GM12878 (cell line): ENCODE measurements around the gene TCEANC2. TPM values are rescaled to one million over a fixed set of nuclear protein-coding genes. Genes with fewer than 3 reads are reported as not detected.

ENCODE experiments used
- ATAC-seq: fragments of 200-7000 bp; cut with Tn5 transposase; 3 replicates; pipeline ENCODE4 v1.9.1; 2020; ENCODE audit warnings: mild to moderate bottlenecking, moderate library complexity
- BruUV-seq: library from RNA; stranded (reverse); fragments of 400-500 nt; replicated peaks from 2 replicates; lab custom pipeline; 2021; lab: Mats Ljungman, UMichigan
- CTCF ChIA-PET: fragments of 300-600 bp; sonication (Branson Sonifier 250); formaldehyde crosslinking; extraction: SDS; loops from one replicate; lab custom pipeline; 2021; ENCODE audit warnings: inconsistent platforms; lab: Yijun Ruan, JAX
- POLR2A ChIA-PET: fragments of 350-600 bp; formaldehyde crosslinking; extraction: SDS; loops from one replicate; lab custom pipeline; 2021; ENCODE audit warnings: inconsistent platforms; lab: Charles Lee
- RAD21 ChIA-PET: fragments of 300-600 bp; sonication (Branson Sonifier 250); formaldehyde crosslinking; loops from one replicate; lab custom pipeline; 2023; ENCODE audit warnings: antibody characterized with exemption; ENCODE audit not compliant: unreplicated experiment; lab: Charles Lee
- SMC1A ChIA-PET: fragments of 300-600 bp; sonication (Branson Sonifier 250); formaldehyde crosslinking; loops from one replicate; lab custom pipeline; 2023; ENCODE audit not compliant: unreplicated experiment, uncharacterized antibody; lab: Charles Lee
- DNase-seq: peaks from one replicate; pipeline ENCODE4 v3.0.0-alpha.2; 2011; ENCODE audit warnings: low read depth, low spot score
- FAIRE-seq: peaks from 3 replicates; lab custom pipeline; 2011; peaks lifted over from hg19 to GRCh38; lab: Jason Lieb, UNC
- H2AFZ ChIP-seq: 2 replicates; pipeline ENCODE4 v1.6.0; 2011; ENCODE audit warnings: low read depth, low read length, control low read depth; ENCODE audit not compliant: control insufficient read depth
- H3K27ac ChIP-seq: 2 replicates; pipeline ENCODE4 v1.5.1; 2011; ENCODE audit warnings: control low read depth; ENCODE audit not compliant: control insufficient read depth, insufficient read depth
- H3K27me3 ChIP-seq, 2 experiments: replicated peaks in 1 of 2; 2 replicates each; pipeline versions ENCODE4 v1.6.0 to v1.6.1; 2011; ENCODE audit warnings: low read length in 1 of 2; ENCODE audit not compliant: control insufficient read depth in 2 of 2, insufficient read depth in 2 of 2
- H3K36me3 ChIP-seq, 2 experiments: 2 replicates each; pipeline ENCODE4 v1.5.1; 2011; ENCODE audit warnings: low read length in 1 of 2; ENCODE audit not compliant: control insufficient read depth in 2 of 2, insufficient read depth in 2 of 2
- H3K4me1 ChIP-seq: 2 replicates; pipeline ENCODE4 v1.6.1; 2011; ENCODE audit warnings: mild to moderate bottlenecking, low read length, moderate library complexity, mixed read lengths; ENCODE audit not compliant: control insufficient read depth, insufficient read depth
- H3K4me2 ChIP-seq: 2 replicates; pipeline ENCODE4 v1.6.0; 2011; ENCODE audit warnings: control low read depth; ENCODE audit not compliant: control insufficient read depth, insufficient read depth
- H3K4me3 ChIP-seq: fragments of 200-600 bp; sonication (generic); 2 replicates; pipeline ENCODE4 v1.5.1; 2016
- H3K79me2 ChIP-seq: 2 replicates; pipeline ENCODE4 v1.6.0; 2011; ENCODE audit warnings: low read length; ENCODE audit not compliant: control insufficient read depth, insufficient read depth
- H3K9ac ChIP-seq: 2 replicates; pipeline ENCODE4 v1.8.0; 2011; ENCODE audit warnings: low read length, control low read depth, mixed read lengths; ENCODE audit not compliant: control insufficient read depth, insufficient read depth
- H3K9me3 ChIP-seq: replicated peaks from 3 replicates; pipeline ENCODE4 v1.5.1; 2011; ENCODE audit warnings: mild to moderate bottlenecking, low read length; ENCODE audit not compliant: control insufficient read depth, insufficient read depth
- H4K20me1 ChIP-seq: 2 replicates; pipeline ENCODE4 v1.6.0; 2011; ENCODE audit not compliant: control insufficient read depth, insufficient read depth
- CHD1 ChIP-seq: IDR thresholded peaks from 2 replicates; pipeline ENCODE4 v1.6.1; 2012; ENCODE audit warnings: low read depth, low read length, improper control_type of control experiment
- CTCF ChIP-seq, 3 experiments: IDR thresholded peaks in 2 of 3; conservative IDR thresholded peaks in 1 of 3; 2 replicates each; pipeline ENCODE4 v1.5.1; 2011; ENCODE audit warnings: low read depth in 3 of 3, low read length in 3 of 3, mild to moderate bottlenecking in 3 of 3, control low read depth in 2 of 3, moderate library complexity in 2 of 3, inconsistent platforms in 1 of 3, mixed read lengths in 1 of 3; ENCODE audit not compliant: control insufficient read depth in 2 of 3, insufficient read depth in 1 of 3; ENCODE audit errors: extremely low read depth in 1 of 3
- GABPA ChIP-seq: IDR thresholded peaks from 2 replicates; pipeline ENCODE4 v1.6.1; 2014; ENCODE audit warnings: antibody characterized with exemption, low read depth, mild to moderate bottlenecking, inconsistent platforms
- JUND ChIP-seq: IDR thresholded peaks from 2 replicates; pipeline ENCODE4 v1.6.1; 2012; ENCODE audit warnings: low read depth, mild to moderate bottlenecking, low read length, improper control_type of control experiment, moderate library complexity
- RAD21 ChIP-seq: IDR thresholded peaks from 2 replicates; pipeline ENCODE4 v1.6.1; 2011; ENCODE audit warnings: mild to moderate bottlenecking, low read depth, low read length, moderate library complexity; ENCODE audit not compliant: insufficient read depth
- SMC3 ChIP-seq: IDR thresholded peaks from 2 replicates; pipeline ENCODE4 v1.6.1; 2011; ENCODE audit warnings: low read length, improper control_type of control experiment, borderline replicate concordance
- WGBS: methylation state at CpG from one replicate; pipeline ENCODE4 v1.1.6; 2016; ENCODE audit warnings: low lambda C conversion rate; ENCODE audit not compliant: insufficient replicate concordance, insufficient coverage; ENCODE audit errors: missing lambda C conversion rate; 5-methylcytosine and 5-hydroxymethylcytosine counted together
- in situ Hi-C: fragments of 300-500 bp; cut with MboI; formaldehyde crosslinking; loops from 9 replicates; pipeline ENCODE4 v1.14.3; 2018; ENCODE audit warnings: mixed read lengths
- intact Hi-C: fragments of 100-400 bp; cut with micrococcal nuclease; formaldehyde crosslinking; loops from one replicate; pipeline ENCODE4 v1.14.2; 2022; ENCODE audit not compliant: unreplicated experiment
- polyA plus RNA-seq, 11 experiments: library from polyadenylated mRNA; depleted of rRNA in 4 of 11; unstranded in 6 of 11; stranded (reverse) in 5 of 11; fragments of >200 nt; fragmentation: Nextera tagmentation in 4 of 11; fragmentation: Illumina TruSeq in 1 of 11; extraction: Ambion mirVana in 4 of 11; extraction: Trizol in 1 of 11; gene quantifications; 1 replicate in 1 of 11; 2 replicates in 10 of 11; pipeline versions ENCODE4 v1.2.1 to v1.2.3, GENCODE V29; 2011 to 2016; ENCODE audit warnings: inconsistent platforms in 2 of 11, missing spikeins in 2 of 11, low read depth in 1 of 11
- total RNA-seq, 4 experiments: library from RNA; depleted of rRNA in 3 of 4; stranded (reverse); fragments of >200 nt in 3 of 4; fragmentation: Illumina TruSeq in 1 of 4; extraction: Trizol in 1 of 4; gene quantifications; 2 replicates each; pipeline versions ENCODE4 v1.2.1 to v1.2.3, GENCODE V29; 2013 to 2021
- TF ChIP-seq, protein P1 (sequence below): fragments of 450-650 bp; formaldehyde crosslinking; IDR thresholded peaks from 2 replicates; pipeline ENCODE4 v1.4.0; 2020; ENCODE audit warnings: mild to moderate bottlenecking, moderate library complexity

Gene TCEANC2
- total and polyA plus RNA-seq, 10 of the 15 experiments (the other 5 are each of a cell fraction or from before 2014, with no cell fraction given), result 4.4 to 13.2 (median 6.4) TPM

- intact Hi-C loops, result loop anchor here (1.0 kb wide), 2 partner anchors 420 to 741 kb away; no protein-coding TSS in a partner anchor
- no peak for FAIRE-seq
These were observed 16.4 kb downstream of the TCEANC2 start for GRCh38 chr1:54069791-54070170.

DNA sequence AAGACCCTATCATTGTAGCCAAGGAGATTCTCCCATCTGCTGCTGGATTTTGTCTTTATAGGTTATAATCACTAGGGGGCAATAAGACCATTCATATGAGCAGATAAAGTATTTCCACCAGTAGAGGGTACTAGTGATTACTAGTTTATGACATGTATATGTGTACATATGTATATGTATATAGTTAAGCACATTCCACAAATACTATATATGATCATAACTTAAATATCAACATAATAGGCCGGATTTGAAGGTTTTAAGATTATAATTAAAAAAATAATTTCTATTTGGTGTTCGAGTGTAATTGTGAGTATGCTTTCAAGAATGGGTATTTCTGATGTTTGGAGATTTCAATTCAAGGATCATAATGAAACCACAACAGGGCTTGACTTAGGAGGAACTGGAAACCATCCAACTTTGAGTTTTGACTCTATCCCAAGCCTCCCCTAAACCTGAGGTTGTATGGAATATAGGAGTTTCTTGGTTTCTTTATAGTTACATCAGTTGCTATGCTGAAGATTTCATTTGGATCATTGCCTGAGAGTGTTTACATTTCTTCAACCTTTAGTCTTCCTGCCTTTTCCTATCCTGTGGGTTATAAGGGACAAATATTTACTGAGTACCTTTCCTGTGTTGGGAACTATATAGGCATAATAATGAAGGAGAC, 16.9 kb downstream of the TCEANC2 start:
- H3K4me2 ChIP-seq, result no peak overlapping the region
- intact Hi-C loops (loop anchor here (1.0 kb wide), 2 partner anchors 419 to 740 kb away; no protein-coding TSS in a partner anchor), in situ Hi-C loops (loop anchor here (5.0 to 25.0 kb wide), 2 partner anchors 208 to 417 kb away; no protein-coding TSS in a partner anchor)
- no peaks in the 10 kb centered on the region for H3K4me1 ChIP-seq
- peaks cover 1 to 3% of the 10 kb centered on the region in 2 experiments; a peak in 1 of 4 replicates for H3K36me3 ChIP-seq
- no peaks in the 10 kb centered on the region for H3K9me3 ChIP-seq
- DNase-seq (no peak), FAIRE-seq (peak; percentile 72), ATAC-seq (peak; percentile 93)
- SMC1A ChIA-PET, result interaction anchor here (0.6 to 1.1 kb wide), 2 partner anchors 9 to 289 kb away, joined by 3 to 4 read pairs; no protein-coding TSS in a partner anchor
- no peaks in the 10 kb centered on the region for H3K79me2 ChIP-seq
- H4K20me1 ChIP-seq, result no peaks in the 10 kb centered on the region
- H3K9ac ChIP-seq, result no peak overlapping the region
- H3K27me3 ChIP-seq, result no peaks in the 10 kb centered on the region
- POLR2A ChIA-PET, result no interaction called here
- no TSS peak for BruUV-seq
- RAD21 ChIA-PET, result no interaction called here
- CTCF ChIA-PET, result interaction anchor here (0.9 to 7.0 kb wide), 10 partner anchors 8 to 420 kb away, joined by 3 to 61 read pairs (median 5); partner anchors contain the start of genes TCEANC2 and TMEM59
- WGBS, result 0% methylated on average over 2 of the region's 2 CpGs
- no peak overlapping the region for H2AFZ ChIP-seq
- H3K27ac ChIP-seq, result no peak overlapping the region
- no peak overlapping the region for H3K4me3 ChIP-seq
- TF ChIP-seq SMC3 (peak; percentile 66; the same call in 1 of the 2 replicates), CTCF (IDR thresholded peaks at IDR 0.05 in 2 of 3, conservative IDR thresholded peaks at IDR 0.05 in 1 of 3; ENCODE audit: control insufficient read depth in 2 of 3, extremely low read depth in 1 of 3, insufficient read depth in 1 of 3, low read depth in 3 of 3, low read length in 3 of 3) (peak; percentile 59 to 97 (median 61); a peak in 4 of 6 replicates), RAD21 (peak; percentile 76)
- TF ChIP-seq, protein P1, sequence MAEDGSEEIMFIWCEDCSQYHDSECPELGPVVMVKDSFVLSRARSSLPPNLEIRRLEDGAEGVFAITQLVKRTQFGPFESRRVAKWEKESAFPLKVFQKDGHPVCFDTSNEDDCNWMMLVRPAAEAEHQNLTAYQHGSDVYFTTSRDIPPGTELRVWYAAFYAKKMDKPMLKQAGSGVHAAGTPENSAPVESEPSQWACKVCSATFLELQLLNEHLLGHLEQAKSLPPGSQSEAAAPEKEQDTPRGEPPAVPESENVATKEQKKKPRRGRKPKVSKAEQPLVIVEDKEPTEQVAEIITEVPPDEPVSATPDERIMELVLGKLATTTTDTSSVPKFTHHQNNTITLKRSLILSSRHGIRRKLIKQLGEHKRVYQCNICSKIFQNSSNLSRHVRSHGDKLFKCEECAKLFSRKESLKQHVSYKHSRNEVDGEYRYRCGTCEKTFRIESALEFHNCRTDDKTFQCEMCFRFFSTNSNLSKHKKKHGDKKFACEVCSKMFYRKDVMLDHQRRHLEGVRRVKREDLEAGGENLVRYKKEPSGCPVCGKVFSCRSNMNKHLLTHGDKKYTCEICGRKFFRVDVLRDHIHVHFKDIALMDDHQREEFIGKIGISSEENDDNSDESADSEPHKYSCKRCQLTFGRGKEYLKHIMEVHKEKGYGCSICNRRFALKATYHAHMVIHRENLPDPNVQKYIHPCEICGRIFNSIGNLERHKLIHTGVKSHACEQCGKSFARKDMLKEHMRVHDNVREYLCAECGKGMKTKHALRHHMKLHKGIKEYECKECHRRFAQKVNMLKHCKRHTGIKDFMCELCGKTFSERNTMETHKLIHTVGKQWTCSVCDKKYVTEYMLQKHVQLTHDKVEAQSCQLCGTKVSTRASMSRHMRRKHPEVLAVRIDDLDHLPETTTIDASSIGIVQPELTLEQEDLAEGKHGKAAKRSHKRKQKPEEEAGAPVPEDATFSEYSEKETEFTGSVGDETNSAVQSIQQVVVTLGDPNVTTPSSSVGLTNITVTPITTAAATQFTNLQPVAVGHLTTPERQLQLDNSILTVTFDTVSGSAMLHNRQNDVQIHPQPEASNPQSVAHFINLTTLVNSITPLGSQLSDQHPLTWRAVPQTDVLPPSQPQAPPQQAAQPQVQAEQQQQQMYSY, result no peak

More at GRCh38 chr1:54069791-54070170, 16.4 kb downstream of the TCEANC2 start:
- H3K36me3 ChIP-seq, result peaks cover 1 to 3% of the 10 kb centered on the region in 2 experiments; a peak in 1 of 4 replicates
- TF ChIP-seq JUND (no peak), CHD1 (no peak), GABPA (no peak)
- TF ChIP-seq, all 136 proteins: peak for 0
- Histone ChIP-seq H3K79me2 (no peaks in the 10 kb centered on the region), H4K20me1 (no peaks in the 10 kb centered on the region), H3K4me3 (no peak overlapping the region), H3K4me2 (no peak overlapping the region), H3K27me3 (no peaks in the 10 kb centered on the region), H3K27ac (no peak overlapping the region), H3K9ac (no peak overlapping the region), H3K4me1 (no peaks in the 10 kb centered on the region), H2AFZ (no peak overlapping the region), H3K9me3 (no peaks in the 10 kb centered on the region)
- no peak for DNase-seq
- ATAC-seq, result peak; percentile 62
- TSS peak; percentile 48 for BruUV-seq
- in situ Hi-C loops, result loop anchor here (5.0 to 25.0 kb wide), 2 partner anchors 207 to 418 kb away; no protein-coding TSS in a partner anchor
- ChIA-PET CTCF (interaction anchor here (0.9 to 7.0 kb wide), 6 partner anchors 9 to 419 kb away, joined by 3 to 61 read pairs (median 6); partner anchors contain the start of genes TCEANC2 and TMEM59), POLR2A (no interaction called here), SMC1A (interaction anchor here (0.6 to 1.1 kb wide), 2 partner anchors 9 to 289 kb away, joined by 3 to 4 read pairs; no protein-coding TSS in a partner anchor), RAD21 (no interaction called here)
- 0% methylated on average over 1 of the region's 1 CpG for WGBS
